IMR-90 (cell line): ENCODE data around the gene TSPAN3. TPM values are rescaled to one million over a fixed set of nuclear protein-coding genes. Genes with fewer than 3 reads are reported as not detected.

Source experiments
- ATAC-seq: fragments of 200-7000 bp; cut with Tn5 transposase; 2 replicates; pipeline ENCODE4 v1.9.1; 2020; ENCODE audit warnings: low read depth, mild to moderate bottlenecking, moderate library complexity
- BruUV-seq: library from RNA; stranded (reverse); fragments of 400-500 nt; replicated peaks from 2 replicates; lab custom pipeline; 2021; lab: Mats Ljungman, UMichigan
- CTCF ChIA-PET: fragments of 300-600 bp; formaldehyde crosslinking; extraction: SDS; loops from one replicate; lab custom pipeline; 2021; ENCODE audit warnings: antibody characterized with exemption; lab: Yijun Ruan, JAX
- POLR2A ChIA-PET: fragments of 300-600 bp; sonication (Branson Sonifier 250); formaldehyde crosslinking; loops from one replicate; lab custom pipeline; 2022; ENCODE audit warnings: antibody characterized with exemption; ENCODE audit not compliant: unreplicated experiment; lab: Charles Lee
- DNase-seq: peaks from one replicate; pipeline ENCODE4 v3.0.0; 2013
- H2AFZ ChIP-seq: replicated peaks from 2 replicates; pipeline ENCODE3; 2013; ENCODE audit warnings: low read length, mild to moderate bottlenecking; ENCODE audit not compliant: poor library complexity
- H2AK5ac ChIP-seq: 2 replicates; pipeline ENCODE4 v1.6.1; 2013; ENCODE audit warnings: low read depth, low read length, inconsistent platforms
- H2AK9ac ChIP-seq: replicated peaks from 2 replicates; pipeline ENCODE3; 2013; ENCODE audit warnings: mild to moderate bottlenecking, low read depth, low read length, moderate library complexity; ENCODE audit not compliant: poor library complexity
- H2BK120ac ChIP-seq: 2 replicates; pipeline ENCODE4 v1.6.1; 2013; ENCODE audit warnings: low read depth, low read length, inconsistent platforms
- H2BK15ac ChIP-seq: 3 replicates; pipeline ENCODE4 v1.6.1; 2013; ENCODE audit warnings: low read depth, low read length, inconsistent platforms
- H2BK20ac ChIP-seq: 2 replicates; pipeline ENCODE4 v1.6.1; 2013; ENCODE audit warnings: low read depth, mild to moderate bottlenecking, inconsistent platforms, low read length, moderate library complexity
- H2BK5ac ChIP-seq: 2 replicates; pipeline ENCODE4 v1.6.1; 2013; ENCODE audit warnings: mild to moderate bottlenecking, low read depth, low read length, inconsistent platforms; ENCODE audit not compliant: poor library complexity, severe bottlenecking
- H3K14ac ChIP-seq: replicated peaks from 2 replicates; pipeline ENCODE4 v1.6.1; 2013; ENCODE audit warnings: low read depth, low read length, inconsistent platforms
- H3K18ac ChIP-seq: 2 replicates; pipeline ENCODE4 v1.6.1; 2013; ENCODE audit warnings: low read depth, low read length, control low read depth
- H3K23ac ChIP-seq: 2 replicates; pipeline ENCODE4 v1.6.1; 2013; ENCODE audit warnings: low read depth, low read length, inconsistent platforms
- H3K27ac ChIP-seq: 2 replicates; pipeline ENCODE4 v1.5.1; 2013; ENCODE audit warnings: mild to moderate bottlenecking, control low read depth, low read length; ENCODE audit not compliant: insufficient read depth
- H3K27me3 ChIP-seq: 2 replicates; pipeline ENCODE4 v1.6.1; 2013; ENCODE audit warnings: low read length; ENCODE audit not compliant: control insufficient read depth, insufficient read depth
- H3K36me3 ChIP-seq: 2 replicates; pipeline ENCODE4 v1.6.1; 2013; ENCODE audit warnings: low read length, mixed read lengths; ENCODE audit not compliant: control insufficient read depth, insufficient read depth
- H3K4ac ChIP-seq: 2 replicates; pipeline ENCODE4 v1.6.1; 2013; ENCODE audit warnings: low read depth, low read length, inconsistent platforms
- H3K4me1 ChIP-seq: 2 replicates; pipeline ENCODE4 v1.6.1; 2013; ENCODE audit warnings: low read length, mixed read lengths; ENCODE audit not compliant: control insufficient read depth, insufficient read depth
- H3K4me2 ChIP-seq: 2 replicates; pipeline ENCODE4 v1.6.1; 2013; ENCODE audit warnings: low read depth, mild to moderate bottlenecking, control low read depth, low read length, moderate library complexity
- H3K4me3 ChIP-seq: 2 replicates; pipeline ENCODE4 v1.5.1; 2013; ENCODE audit warnings: low read depth, mild to moderate bottlenecking, control low read depth, low read length, moderate library complexity; ENCODE audit not compliant: insufficient read depth
- H3K56ac ChIP-seq: 2 replicates; pipeline ENCODE4 v1.6.1; 2013; ENCODE audit warnings: low read length, inconsistent platforms; ENCODE audit not compliant: insufficient read depth; ENCODE audit errors: extremely low read depth
- H3K79me1 ChIP-seq, 2 experiments: 2 replicates each; pipeline ENCODE4 v1.6.1; 2013; ENCODE audit warnings: low read length in 2 of 2, inconsistent platforms in 1 of 2, low read depth in 1 of 2
- H3K9ac ChIP-seq: 2 replicates; pipeline ENCODE4 v1.6.1; 2013; ENCODE audit warnings: low read depth, low read length, control low read depth
- H3K9me1 ChIP-seq: 2 replicates; pipeline ENCODE4 v1.6.1; 2013; ENCODE audit warnings: low read length, inconsistent platforms; ENCODE audit not compliant: insufficient read depth
- H3K9me3 ChIP-seq: 2 replicates; pipeline ENCODE4 v1.6.1; 2013; ENCODE audit warnings: low read length; ENCODE audit not compliant: control insufficient read depth, insufficient read depth
- H4K20me1 ChIP-seq: 2 replicates; pipeline ENCODE4 v1.6.1; 2013; ENCODE audit warnings: low read length, inconsistent platforms; ENCODE audit not compliant: insufficient read depth
- H4K5ac ChIP-seq: 2 replicates; pipeline ENCODE4 v1.6.1; 2013; ENCODE audit warnings: mild to moderate bottlenecking, low read depth, low read length, control low read depth
- H4K8ac ChIP-seq, 2 experiments: 2 replicates each; pipeline ENCODE4 v1.6.1; 2013; ENCODE audit warnings: low read depth in 2 of 2, low read length in 2 of 2, control low read depth in 1 of 2, inconsistent platforms in 1 of 2
- H4K91ac ChIP-seq: 2 replicates; pipeline ENCODE4 v1.6.1; 2013; ENCODE audit warnings: low read depth, low read length, inconsistent platforms; ENCODE audit not compliant: insufficient read depth
- ELK1 ChIP-seq: fragments of 150-350 bp; IDR thresholded peaks from 2 replicates; pipeline ENCODE4 v1.6.1; 2016; ENCODE audit warnings: low read depth, mild to moderate bottlenecking, low read length, moderate library complexity, borderline replicate concordance
- MAFK ChIP-seq: IDR thresholded peaks from 2 replicates; pipeline ENCODE4 v1.6.1; 2012; ENCODE audit warnings: low read depth, low read length, improper control_type of control experiment
- MAZ ChIP-seq: IDR thresholded peaks from 2 replicates; pipeline ENCODE4 v1.6.1; 2012; ENCODE audit warnings: low read depth, mild to moderate bottlenecking, low read length, improper control_type of control experiment, moderate library complexity, borderline replicate concordance
- RCOR1 ChIP-seq: IDR thresholded peaks from 2 replicates; pipeline ENCODE4 v1.6.1; 2012; ENCODE audit warnings: mild to moderate bottlenecking, low read length, improper control_type of control experiment; ENCODE audit not compliant: insufficient replicate concordance
- SMC3 ChIP-seq: fragments of 150-350 bp; IDR thresholded peaks from 2 replicates; pipeline ENCODE4 v1.6.1; 2016; ENCODE audit warnings: low read depth, mild to moderate bottlenecking, antibody characterized with exemption, low read length, moderate library complexity
- WGBS, 2 experiments: methylation state at CpG; one replicate each; pipeline versions ENCODE4 v1.1.5 to v1.1.7; 2013; ENCODE audit warnings: missing lambda C conversion rate in 2 of 2; ENCODE audit not compliant: insufficient read length in 1 of 2; ENCODE audit errors: extremely low coverage in 2 of 2; 5-methylcytosine and 5-hydroxymethylcytosine counted together
- dilution Hi-C: fragments of 300-500 bp; cut with HindIII; formaldehyde crosslinking; loops from one replicate; pipeline ENCODE4 v1.14.3; 2018; ENCODE audit warnings: low sequenced_read_pairs; ENCODE audit not compliant: unreplicated experiment
- in situ Hi-C: fragments of 300-500 bp; cut with MboI; formaldehyde crosslinking; loops from 3 replicates; pipeline ENCODE4 v1.14.3; 2019; ENCODE audit warnings: low sequenced_read_pairs, inconsistent platforms, mixed read lengths
- intact Hi-C: fragments of 100-400 bp; cut with micrococcal nuclease; formaldehyde crosslinking; loops from 2 replicates; pipeline ENCODE4 v1.10.0; 2022
- polyA plus RNA-seq, 3 experiments: library from polyadenylated mRNA; depleted of rRNA; stranded (reverse); fragments of >200 nt; gene quantifications; 2 replicates each; pipeline ENCODE4 v1.2.3, GENCODE V29; 2012; ENCODE audit warnings: low replicate concordance in 1 of 3
- total RNA-seq: library from RNA; depleted of rRNA; stranded (reverse); fragments of >200 nt; gene quantifications from 2 replicates; pipeline ENCODE4 v1.2.3, GENCODE V29; 2012

TSPAN3 gene
- total and polyA plus RNA-seq, 2 of the 4 experiments (the other 2 are of a cell fraction), result 270 to 295 TPM

- Histone ChIP-seq H3K4me1 (no peaks in the 10 kb centered on the region), H4K8ac (no peak overlapping the region), H3K27ac (no peak overlapping the region), H3K18ac (no peak overlapping the region), H4K20me1 (no peaks in the 10 kb centered on the region), H3K4ac (no peak overlapping the region), H4K5ac (no peak overlapping the region), H3K23ac (no peak overlapping the region), H3K14ac (no peak overlapping the region), H3K9me1 (no peaks in the 10 kb centered on the region), H2BK15ac (no peak overlapping the region), H2AK9ac (no peak overlapping the region), H3K9me3 (no peaks in the 10 kb centered on the region), H3K79me1 (no peaks in the 10 kb centered on the region), H2BK5ac (no peak overlapping the region), H3K4me3 (no peak overlapping the region), H4K91ac (no peak overlapping the region), H3K9ac (no peak overlapping the region), H2AK5ac (no peak overlapping the region), H2BK120ac (no peak overlapping the region), H2AFZ (no peak overlapping the region), H2BK20ac (no peak overlapping the region), H3K56ac (no peak overlapping the region), H3K4me2 (no peak overlapping the region), H3K27me3 (no peaks in the 10 kb centered on the region), H3K36me3 (no peaks in the 10 kb centered on the region)
- no TSS peak for BruUV-seq
- intact Hi-C loops, result no loop called here
- POLR2A ChIA-PET, result no interaction called here
- CTCF ChIA-PET, result no interaction called here
- DNase-seq, result no peak
- in situ Hi-C loops, result no loop called here
- no peak for ATAC-seq
- no CpG with 5 or more reads among the region's 2 CpGs for WGBS, 2 experiments
- dilution Hi-C loops, result no loop called here
- no peak for TF ChIP-seq ELK1
- TF ChIP-seq MAFK, result no peak
- TF ChIP-seq SMC3, result no peak
- TF ChIP-seq RCOR1, result no peak
- TF ChIP-seq MAZ, result no peak
These were observed 20.2 kb upstream of the TSPAN3 start for GRCh38 chr15:77091097-77091496.
